A549 (cell line): Measurements from ENCODE around the gene SAYSD1.

Experiments
- CTCF ChIP-seq: fragments of >200 bp; sonication (Bioruptor Twin); formaldehyde crosslinking; IDR thresholded peaks from 3 replicates; pipeline ENCODE4 v1.5.1; 2016
- NR3C1 ChIP-seq: fragments of >200 bp; sonication (Bioruptor Twin); formaldehyde crosslinking; IDR thresholded peaks from 3 replicates; pipeline ENCODE4 v1.6.1; 2017
- POLR2A ChIP-seq: IDR thresholded peaks from 2 replicates; pipeline ENCODE4 v1.6.1; 2012; ENCODE audit warnings: mild to moderate bottlenecking, low read length
- POLR2AphosphoS2 ChIP-seq: conservative IDR thresholded peaks from 2 replicates; pipeline ENCODE4 v1.6.1; 2012; ENCODE audit warnings: low read length, improper control_type of control experiment, inconsistent platforms
- RCOR1 ChIP-seq: fragments of 150-350 bp; IDR thresholded peaks from 2 replicates; pipeline ENCODE4 v1.6.1; 2014; ENCODE audit warnings: antibody characterized with exemption, low read length, low read depth
- REST ChIP-seq: fragments of 200-600 bp; sonication (generic); IDR thresholded peaks from 2 replicates; pipeline ENCODE4 v1.6.1; 2016; ENCODE audit warnings: antibody characterized with exemption, mild to moderate bottlenecking, moderate library complexity
- RFX5 ChIP-seq: fragments of 450-650 bp; IDR thresholded peaks from 2 replicates; pipeline ENCODE4 v1.7.1; 2014; ENCODE audit warnings: antibody characterized with exemption, mild to moderate bottlenecking, moderate library complexity

GRCh38 chr6:39100358-39100757 lies 14.6 kb downstream of the SAYSD1 start:
- TF ChIP-seq CTCF (no peak), RCOR1 (no peak), NR3C1 (no peak), POLR2A (no peak), POLR2AphosphoS2 (no peak), RFX5 (no peak), REST (no peak)
